NCI-H69 (cell line): ENCODE measurements around the gene ATP6V0B.

ENCODE experiments used
- DNase-seq: peaks from one replicate; lab custom pipeline; 2025; lab: John Stamatoyannopoulos, UW

Gene ATP6V0B

DNA sequence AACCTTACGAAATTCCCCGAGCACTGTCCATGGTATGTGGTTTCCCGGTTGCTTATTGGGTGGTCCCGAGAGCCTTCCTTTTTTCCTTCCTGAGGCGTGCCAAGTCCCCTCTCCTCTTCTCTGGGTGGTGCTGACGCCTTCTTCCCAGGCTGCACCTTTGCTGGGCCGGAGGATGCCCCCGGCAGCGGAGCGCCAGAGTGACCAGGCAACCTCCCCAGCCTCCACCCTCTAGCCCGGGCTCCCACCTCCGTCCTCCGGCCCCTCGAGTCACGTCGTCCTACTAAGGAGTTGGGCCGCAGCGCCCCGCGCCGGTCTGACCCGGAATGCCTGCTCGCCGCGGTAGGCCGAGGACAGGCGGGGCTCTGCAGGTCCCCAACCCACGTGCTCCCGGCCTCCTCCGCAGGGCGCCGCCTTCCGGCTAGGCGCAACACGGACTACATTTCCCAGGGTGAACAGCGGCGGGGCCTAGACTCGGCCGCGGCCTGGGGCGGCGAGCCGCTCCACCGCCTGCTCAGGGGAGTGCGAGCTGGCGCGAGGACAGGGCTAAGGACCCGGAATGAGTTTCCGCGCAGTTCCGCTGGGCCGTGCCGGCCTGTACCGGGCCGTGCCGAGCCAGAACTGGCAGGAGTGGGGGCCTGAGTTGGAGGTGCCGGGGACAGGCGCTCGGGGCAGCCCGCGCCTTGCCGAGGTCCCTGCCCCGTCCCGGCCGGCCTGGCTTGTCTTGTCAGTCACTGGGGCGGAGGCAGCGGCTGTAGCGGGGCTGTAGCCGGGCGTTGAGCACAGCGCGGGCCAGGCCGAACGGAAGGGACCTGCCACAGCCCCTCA, 28.3 kb upstream of the ATP6V0B start, which contains the start of gene IPO13:
Gene IPO13, plus strand, starts transcription at position 715 of the 825 bp plus-strand sequence. CDS start 651 bp downstream, outside the sequence.
- peak; percentile 95 for DNase-seq

DNA sequence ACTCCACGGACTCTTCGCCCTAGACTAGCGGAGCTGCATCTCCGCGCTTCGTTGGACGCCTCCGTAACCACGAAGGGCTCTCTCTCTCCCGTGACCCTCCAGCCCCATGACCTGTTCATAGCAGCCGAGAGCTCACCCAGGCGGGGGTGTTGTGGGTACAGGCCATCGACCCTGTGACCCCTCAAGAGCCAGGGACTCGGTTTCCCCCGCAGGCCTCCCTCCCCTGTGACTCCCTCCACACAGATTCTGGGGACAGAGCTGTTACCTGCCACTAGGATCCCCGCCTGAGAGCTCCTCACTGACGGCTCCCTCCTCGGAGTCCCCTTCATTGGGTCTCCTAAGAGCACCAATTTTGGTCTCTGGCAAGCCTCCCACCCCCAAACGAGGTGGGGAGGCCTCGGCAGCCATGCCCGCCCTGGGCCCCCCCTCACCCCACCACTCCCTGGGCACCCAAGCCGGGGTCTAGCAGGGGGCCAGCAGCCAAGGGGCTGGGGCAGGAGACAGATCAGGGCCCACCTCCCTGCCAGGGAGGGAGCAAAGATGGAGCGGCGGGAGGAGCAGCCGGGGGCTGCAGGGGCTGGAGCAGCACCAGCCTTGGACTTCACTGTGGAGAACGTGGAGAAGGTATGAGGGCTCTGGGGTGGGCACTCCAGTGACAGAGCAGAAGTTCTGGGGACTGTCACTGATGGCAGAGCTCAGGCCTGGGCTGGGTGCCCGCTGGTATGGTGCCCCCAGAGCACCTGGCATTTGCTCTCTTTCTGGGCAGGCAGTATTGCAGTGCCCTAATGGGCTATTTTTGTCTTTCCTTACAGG, 27.5 kb upstream of the ATP6V0B start:
- DNase-seq, result peak; percentile 29

DNA sequence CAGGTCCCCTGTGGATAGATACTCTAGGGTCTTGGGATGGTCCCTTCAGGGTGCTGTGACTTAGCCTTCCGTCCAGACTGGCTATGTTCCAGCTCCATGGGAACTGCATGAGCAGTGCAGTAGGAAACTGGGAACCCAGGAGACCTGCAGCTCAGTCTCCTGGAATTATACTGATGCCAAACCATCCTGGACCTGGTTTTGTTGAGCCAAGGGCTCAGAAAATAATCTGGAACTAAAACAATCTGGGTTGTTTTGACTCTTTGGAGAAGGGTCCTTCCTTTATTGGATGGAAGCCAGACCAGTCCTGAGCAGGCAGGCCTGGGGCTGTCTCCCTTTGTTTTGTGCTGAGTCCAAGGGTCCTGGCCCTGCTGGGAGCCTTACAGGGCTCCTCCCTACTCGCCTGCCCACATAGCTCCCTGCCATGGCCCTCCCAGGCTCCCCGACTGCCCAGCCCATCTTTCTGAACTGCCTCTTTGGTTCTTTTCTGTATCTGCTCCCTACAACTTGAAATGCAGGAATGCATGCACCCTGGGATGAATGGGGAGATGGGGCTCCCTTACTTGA, 26.8 kb upstream of the ATP6V0B start:
- DNase-seq, result peak; percentile 55

DNA sequence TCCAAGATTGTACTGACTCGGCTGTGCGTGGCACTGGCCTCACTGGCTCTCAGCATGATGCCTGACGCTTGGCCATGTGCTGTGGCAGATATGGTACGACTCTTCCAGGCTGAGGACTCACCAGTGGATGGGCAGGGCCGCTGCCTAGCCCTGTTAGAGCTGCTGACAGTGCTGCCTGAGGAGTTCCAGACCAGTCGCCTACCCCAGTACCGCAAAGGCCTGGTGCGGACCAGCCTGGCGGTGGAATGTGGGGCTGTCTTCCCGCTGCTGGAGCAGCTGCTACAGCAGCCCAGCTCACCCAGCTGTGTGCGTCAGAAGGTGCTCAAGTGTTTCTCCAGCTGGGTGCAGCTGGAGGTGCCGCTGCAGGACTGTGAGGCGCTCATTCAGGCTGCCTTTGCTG, 25.1 kb upstream of the ATP6V0B start:
- no peak for DNase-seq

DNA sequence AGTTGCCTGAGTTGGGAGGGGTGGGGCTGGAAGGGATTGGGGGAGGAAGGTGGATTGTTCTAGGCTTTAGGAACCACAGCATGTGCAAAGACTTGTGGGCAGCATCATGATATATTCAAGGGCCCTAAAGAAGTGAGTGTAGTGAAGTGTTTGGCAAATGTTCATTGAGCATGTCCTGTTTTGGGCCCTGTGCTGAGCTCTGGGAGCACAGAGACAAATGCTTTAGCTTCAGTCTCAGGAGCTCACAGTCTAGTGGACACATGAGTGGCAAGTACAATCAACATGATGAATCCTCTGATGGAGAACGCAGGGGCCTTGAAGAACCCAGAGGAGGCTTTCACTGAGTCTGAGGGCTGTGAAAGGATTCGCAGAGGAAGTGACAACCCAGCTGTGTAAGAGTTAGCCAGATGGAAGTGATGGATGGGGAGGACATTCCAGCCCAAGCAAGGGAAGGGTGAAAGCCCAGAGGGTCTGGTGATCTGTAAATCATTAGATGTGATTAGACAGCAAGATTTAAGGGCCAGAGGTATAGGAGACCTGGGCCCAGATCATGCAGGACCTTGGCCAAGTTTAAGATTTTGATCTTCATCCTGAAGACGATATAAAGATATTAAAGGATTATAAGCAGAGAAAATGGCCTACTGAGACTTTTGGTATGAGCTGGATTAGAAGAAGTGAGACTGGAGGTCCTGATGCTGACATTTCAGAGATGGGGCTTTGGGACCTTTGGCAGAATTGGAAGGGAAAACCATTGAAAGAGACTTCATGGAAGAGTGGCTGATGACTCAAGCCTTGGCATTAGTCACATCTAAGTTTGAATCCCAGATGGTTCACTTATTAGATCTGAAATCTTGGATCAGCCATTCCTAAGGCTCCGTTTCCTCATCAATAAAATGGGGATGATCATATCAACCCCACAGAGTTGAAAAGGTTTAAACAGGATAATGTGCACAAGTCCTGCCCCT, 23.5 kb upstream of the ATP6V0B start:
- DNase-seq, result no peak

DNA sequence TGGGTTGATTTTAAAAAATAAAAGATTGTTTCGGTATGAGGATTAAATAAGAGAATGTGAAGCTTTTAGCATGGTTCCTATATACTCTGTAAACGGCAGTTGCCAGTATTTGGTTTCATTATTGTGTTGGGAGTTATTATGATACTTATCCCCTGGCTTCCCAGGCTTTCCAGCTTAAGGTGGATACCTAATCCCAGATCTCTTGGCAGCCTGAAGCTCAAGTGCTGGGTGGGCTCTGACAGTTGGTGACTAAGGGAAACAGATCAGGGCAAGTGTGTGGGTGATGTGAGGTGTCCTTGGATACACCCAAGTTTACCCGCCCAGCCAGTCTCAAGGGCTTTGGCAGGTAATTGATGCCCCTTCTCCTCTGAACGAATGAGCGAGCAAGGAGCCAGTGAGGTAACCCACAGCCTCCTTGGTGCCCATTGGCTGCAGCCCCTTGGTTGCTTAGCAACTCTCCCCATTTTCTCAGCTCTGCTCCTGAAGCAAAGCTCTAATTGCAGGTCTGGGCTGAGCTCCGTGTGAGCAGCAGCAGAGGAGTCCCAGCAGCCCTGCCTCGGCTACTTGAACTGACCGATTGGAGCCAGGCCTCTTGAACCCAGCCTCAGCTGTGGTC, 21.9 kb upstream of the ATP6V0B start:
- DNase-seq, result peak; percentile 96

DNA sequence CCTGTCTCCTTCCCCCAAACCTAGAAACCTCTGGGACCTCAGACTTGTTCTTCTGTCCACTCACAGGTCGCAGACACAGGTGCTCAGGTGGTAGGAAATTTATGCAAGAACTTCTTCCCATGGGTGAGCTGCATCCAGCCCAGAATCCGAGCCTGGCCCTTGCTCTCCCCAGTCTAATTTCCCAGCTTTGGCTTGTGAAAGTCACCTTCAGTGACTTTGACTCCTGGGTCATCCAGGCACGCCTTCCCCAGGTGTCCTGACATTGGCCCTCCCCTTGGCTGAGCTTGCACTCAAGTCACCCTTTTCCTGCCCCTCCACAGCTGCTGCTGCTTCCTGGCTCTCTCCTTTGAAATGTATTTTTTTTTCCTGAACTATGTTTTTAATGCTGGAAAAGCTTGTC, 21.4 kb upstream of the ATP6V0B start:
- no peak for DNase-seq

DNA sequence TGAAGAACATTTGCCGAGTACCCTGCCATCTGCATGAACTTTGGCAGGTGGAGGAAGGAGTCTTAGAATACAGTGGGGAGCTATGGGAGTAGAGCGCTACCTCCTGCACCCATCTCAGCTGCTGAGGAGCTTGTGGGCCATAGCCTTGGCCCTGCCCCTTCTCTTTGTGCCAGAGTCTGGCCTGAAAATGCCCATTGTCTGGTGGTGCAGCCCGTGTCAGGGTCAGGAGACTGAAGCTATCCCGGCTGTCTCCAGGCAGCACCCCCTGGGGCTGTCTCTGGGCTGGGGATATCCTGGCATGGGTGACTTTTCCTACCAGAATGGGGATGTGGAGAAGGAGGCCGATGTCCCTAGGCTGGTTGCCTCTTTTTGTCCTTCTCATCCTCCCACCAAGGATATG, 20.7 kb upstream of the ATP6V0B start:
- DNase-seq, result no peak

DNA sequence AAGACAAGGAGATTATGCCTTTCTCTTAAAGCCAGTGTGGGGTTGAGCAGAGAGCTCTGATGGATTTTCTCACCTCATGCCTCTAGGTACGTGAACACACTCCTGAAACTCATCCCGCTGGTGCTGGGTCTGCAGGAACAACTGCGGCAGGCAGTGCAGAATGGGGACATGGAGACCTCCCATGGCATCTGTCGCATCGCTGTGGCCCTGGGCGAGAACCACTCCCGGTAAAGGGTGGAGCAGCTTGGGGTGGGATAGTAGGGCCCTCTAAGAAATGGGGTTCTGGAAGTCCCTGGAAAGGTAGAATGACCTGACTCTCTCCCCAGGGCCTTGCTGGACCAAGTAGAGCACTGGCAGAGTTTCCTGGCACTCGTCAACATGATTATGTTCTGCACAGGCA, 18.5 kb upstream of the ATP6V0B start:
- DNase-seq, result no peak

DNA sequence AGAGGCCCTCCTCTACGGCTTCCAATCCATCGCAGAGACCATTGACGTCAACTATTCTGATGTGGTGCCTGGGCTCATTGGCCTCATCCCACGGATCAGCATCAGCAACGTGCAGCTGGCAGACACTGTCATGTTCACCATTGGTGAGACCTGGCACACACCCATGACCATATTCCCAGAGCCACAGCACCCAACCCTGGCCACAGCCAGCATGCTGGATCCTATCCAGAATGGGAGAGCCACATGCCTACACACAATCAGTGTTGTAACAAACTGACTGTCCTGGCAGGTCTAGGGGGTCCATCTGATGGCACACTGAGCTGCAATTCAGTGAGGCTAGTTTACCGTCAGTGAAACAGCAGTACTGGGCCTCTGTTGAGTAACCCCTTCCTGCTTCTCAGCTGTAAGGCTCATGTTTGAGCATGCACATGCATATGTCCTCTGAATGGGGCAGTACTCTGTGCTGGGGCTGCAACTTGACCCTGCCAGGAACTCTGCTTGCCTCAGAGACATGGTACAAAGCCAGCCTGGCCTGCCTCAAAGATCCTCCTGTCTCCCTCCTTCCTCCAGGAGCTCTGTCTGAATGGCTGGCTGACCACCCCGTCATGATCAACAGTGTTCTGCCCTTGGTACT, 17.2 kb upstream of the ATP6V0B start:
- DNase-seq, result no peak

DNA sequence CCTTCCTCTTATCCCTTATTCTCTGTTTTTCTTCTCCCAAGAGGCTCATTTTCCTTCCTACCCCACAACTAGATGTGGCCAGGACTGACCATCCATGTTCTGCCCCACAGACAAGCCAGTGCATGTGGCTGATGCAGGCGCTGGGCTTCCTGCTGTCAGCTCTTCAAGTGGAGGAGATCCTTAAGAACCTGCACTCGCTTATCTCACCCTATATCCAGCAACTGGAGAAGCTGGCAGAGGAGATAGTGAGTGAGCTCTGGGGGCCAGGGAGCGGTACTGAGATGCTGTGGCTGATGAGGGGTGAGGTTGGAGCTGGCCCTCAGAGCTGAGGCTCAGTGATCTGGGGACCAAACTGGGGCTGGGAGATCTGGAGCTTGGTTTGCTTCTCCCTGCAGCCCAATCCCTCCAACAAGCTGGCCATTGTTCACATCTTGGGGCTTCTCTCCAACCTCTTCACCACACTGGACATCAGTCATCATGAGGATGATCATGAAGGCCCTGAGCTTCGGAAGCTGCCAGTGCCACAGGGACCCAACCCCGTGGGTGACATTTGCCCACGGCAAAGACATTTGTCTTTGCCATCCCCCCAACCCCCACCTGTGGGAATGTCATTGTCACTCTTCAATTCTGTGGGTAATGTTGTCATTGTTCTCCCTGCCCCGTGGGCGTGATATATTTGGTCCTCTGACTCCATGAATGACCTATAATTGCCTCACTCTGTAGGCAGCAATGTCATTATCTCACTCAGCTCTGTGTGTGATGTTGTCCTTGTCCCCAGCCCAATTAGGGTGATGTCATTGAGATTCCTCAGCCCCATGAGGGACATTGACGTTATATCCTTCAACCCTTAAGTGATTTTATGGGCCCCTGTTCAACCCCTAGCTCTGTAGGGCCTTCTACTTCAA, 16.2 kb upstream of the ATP6V0B start:
- DNase-seq, result no peak

DNA sequence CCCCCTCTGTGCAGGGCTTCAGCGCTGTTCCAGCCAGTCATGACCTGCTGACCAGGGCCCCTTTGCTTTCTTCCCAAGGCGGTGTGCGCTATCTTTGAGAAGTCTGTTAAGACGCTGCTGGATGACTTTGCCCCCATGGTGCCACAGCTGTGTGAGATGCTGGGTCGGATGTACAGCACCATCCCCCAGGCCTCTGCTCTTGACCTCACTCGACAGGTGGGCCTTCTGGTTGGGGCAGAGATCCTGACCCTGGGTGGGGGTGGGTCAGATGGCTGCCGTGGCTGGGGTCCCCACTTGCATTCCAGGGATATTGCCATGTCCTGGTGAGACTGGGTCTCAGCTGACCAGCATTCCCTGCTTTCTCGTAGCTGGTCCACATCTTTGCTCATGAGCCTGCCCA, 14.0 kb upstream of the ATP6V0B start:
- no peak for DNase-seq

DNA sequence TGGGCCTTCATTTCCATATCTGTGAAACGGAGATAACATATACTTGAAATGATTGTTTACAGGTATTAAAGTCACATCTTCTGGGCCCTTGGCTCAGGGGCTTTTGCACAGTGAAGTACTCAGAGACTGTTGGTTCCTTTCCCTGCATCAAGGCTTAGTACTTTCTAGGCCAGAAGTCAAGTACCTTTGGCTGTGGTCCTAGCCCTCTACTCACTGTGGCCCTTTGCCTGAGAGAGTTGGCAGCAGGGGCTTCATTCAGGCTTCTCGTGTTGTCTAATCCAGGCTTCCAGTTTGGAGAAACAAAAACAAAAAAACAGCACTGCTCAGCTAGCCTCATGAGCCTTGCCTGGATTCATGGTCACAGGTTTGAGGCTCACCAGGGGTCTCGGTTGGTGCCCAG, 13.1 kb upstream of the ATP6V0B start:
- no peak for DNase-seq

DNA sequence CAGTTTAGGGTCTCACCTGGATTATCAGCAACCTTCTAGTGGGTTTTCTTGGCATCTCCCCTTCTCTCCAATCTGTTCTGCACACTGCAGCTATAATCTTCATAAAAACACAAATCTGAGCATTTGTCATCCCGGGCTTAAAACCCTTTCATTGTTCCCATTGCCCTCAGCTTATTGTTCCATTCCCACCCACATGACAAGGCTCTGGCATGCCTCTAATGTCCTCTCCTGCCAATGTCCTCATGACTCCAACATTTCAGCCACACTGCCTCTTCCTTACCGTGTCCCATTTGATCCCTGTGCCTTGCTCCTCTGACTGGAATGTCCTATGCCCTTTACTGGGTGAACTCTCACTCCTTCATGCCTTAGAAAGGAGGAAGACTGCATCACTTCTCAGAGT, 12.4 kb upstream of the ATP6V0B start:
- no peak for DNase-seq

DNA sequence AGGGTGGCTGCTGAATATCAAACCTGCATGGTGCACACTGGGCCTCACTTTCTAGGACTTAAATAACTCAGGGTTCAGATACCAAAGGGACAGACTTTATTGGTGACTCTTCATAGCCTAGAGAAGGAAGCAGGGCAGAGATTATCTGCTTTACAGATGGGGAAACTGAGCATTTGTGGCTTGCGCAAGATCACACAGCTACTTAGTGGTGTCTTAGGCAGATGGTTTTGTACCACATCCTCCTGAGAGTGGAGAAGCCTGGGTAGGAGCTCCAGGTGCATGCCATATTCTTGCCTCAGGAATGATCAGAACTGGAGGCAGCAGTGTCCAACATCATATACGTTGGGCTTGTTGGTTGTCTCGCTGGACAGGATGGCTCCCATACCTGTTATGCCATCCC, 11.8 kb upstream of the ATP6V0B start:
- DNase-seq, result no peak

DNA sequence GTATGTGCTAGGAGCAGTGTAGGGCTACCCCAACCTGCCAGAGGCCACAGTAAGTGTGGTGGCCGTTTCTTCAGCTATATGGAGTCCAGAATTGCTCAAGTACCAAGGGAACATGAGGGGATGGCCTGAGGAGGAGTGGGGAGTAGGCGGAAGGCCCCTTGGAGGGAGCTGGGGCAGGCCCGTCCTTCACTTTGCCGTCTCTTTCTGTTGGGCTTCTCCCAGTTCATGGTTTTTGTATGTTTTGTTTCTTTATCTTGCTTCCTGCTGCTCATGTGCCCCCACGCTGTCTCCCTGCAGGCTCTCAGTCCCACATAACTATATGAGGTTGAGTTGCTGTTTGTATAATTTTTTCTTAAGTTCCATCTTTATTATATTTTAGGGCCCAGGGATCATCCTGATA, 10.9 kb upstream of the ATP6V0B start:
- DNase-seq, result no peak

DNA sequence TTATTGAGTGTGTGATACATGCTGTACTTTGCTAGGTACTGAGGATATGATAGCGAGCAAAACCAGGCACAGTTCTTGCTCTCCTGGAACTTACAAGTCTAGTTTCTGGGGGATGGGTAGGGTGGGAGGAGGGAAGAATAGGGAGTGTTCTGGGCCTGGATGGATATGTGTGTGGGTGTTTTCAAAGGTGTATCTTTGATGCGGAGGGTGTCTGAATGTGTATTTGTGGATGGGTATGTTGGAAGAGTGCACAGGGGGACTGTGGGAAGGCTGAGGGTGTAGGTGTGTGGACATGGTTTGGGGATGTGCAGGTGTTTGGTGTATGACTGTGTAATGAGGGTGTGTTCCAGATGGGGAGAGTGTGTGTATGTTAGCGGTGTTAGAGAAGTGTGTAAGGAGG, 9.4 kb upstream of the ATP6V0B start:
- DNase-seq, result no peak

DNA sequence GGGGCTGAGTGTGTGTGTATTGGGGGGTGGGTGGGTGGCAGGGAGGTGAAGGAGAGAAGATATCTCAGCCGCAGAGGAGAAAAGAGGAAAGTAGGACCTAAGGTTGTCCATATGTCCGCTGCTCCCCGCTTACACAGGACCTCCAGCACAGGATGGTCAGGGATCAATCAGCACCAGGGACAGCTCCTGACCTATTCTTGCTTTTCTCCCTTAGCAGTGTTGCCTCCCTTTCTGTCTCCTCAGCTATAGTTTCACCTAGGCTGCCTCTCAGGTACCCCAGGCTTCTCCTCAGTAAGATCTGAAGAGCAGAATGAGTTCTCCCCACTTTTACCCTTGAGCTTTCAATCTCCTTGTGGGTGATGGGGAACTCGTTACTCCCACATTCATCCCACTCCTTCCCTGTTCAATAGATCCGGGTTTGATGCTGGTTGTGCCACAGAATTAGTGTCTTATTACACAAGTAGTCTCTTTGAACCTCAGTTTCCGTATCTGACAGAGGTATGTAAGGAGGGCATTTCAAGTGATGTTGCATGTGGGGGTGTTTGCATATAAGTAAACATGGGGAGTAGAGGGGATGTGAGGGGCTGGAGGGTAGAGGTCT, 6.3 kb upstream of the ATP6V0B start:
- DNase-seq, result no peak

DNA sequence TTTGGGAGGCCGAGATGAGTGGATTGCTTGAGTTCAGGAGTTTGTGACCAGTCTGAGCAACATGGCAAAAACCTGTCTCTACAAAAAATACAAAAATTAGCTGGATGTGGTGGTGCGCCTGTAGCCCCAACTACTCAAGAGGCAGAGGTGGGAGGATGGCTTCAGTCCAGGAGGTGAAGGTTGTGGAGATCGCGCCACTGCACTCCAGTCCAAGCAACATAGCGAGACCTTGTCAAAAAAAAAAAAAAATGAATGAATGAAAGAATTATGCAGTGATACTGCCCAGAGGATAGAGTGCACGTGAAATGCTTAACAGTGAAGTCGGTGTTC, 5.4 kb upstream of the ATP6V0B start:
- no peak for DNase-seq
